Fibroblast of skin of back (primary cell): ENCODE measurements around the gene FRY.

ENCODE experiments used
- DNase-seq: peaks from one replicate; pipeline ENCODE4 v3.0.0-alpha.2; 2013

The FRY gene

GRCh38 chr13:32225481-32225931, 193.9 kb downstream of the FRY start:
- DNase-seq = peak; percentile 74

DNA sequence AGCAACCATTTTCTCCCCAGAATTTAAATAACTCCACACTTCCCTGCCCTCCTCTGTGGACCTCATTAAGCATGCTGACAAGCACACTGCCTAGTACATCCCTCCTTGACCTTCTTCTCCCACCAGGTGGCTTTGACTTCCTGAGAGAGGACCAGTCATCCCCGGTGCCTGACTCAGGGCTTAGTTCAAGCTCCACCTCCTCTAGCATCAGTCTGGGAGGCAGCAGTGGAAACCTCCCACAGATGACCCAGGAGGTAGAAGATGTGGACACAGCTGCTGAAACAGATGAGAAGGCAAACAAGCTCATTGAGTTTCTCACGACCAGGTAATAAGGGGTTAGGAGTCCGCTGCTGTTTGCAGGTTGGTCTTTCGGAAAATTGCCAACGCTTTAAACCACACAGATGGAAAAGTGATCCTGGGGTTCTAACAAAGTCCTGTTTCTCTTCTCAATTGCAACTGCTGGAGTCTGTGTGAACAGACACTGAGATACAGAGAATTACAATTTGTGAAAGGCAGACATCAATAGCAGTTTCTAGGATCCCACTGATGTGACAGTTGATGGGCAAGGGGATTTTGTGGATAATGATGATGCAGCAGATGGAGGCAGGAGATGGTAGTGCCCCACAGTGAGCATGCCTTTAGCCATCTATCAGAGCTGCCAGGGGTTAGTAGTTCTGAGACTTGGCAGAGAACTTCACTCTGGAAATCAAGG, 196.9 kb downstream of the FRY start:
- peak; percentile 11 for DNase-seq

DNA sequence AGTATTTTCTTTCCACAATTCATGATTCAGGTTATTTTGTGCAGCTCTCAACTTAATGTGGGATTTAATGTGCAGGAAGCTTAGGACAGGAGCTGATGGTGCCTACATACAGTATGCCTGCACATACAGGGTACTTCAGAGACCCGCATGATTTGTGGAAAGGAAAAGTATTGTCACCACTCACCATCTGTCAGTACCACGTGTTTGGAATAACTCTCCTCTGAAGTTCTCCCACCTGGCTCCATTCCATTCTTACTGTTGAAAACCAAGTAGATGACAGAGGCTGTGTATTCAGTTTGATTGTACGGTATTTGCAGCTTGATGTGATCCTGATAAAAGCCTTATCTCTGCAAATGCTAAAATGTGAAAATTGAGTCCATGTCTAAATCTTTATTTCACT, 197.9 kb downstream of the FRY start:
- DNase-seq = no peak

- DNase-seq = no peak
Observed at GRCh38 chr13:32232263-32232662, 200.7 kb downstream of the FRY start.

DNA sequence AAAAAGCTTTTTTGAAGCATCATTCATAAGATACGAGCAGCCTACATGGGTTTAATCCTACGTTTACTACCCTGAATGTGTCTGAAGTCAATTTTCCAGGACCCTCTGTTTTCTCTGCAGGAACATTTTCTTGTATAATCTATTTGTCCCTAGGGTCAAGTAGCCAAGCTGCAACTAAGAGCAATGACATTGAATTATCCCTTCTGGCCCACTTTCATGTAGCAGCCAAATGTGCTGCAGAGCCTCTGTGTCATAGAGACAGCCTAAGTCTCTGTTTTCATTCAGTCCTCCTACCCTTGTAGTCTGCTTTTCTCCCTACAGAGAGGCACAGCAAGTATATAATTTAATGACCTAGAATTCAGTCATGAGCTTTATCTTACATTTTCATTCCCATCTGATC, 201.5 kb downstream of the FRY start:
- no peak for DNase-seq

GRCh38 chr13:32234914-32235313, 203.3 kb downstream of the FRY start:
- no peak for DNase-seq

DNA sequence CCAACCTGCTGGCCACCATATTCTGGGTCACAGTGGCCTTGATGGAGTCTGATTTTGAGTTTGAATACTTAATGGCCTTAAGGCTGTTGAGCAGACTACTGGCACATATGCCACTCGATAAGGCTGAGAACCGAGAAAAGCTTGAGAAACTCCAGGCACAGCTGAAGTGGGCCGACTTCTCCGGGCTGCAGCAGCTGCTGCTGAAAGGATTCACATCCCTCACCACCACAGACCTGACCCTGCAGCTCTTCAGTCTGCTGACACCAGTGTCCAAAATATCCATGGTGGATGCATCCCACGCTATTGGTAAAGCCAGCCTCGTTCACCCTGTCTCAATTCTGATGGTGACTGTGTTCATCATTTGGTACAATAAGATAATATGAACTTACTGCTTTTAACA, 206.1 kb downstream of the FRY start:
- no peak for DNase-seq

- no peak for DNase-seq
Observed at GRCh38 chr13:32243695-32244094, 212.1 kb downstream of the FRY start.

- DNase-seq = no peak
Observed at GRCh38 chr13:32245555-32245954, 214.0 kb downstream of the FRY start.

- DNase-seq = peak; percentile 73
Observed at GRCh38 chr13:32246468-32246867, 214.9 kb downstream of the FRY start.

- DNase-seq = no peak
Observed at GRCh38 chr13:32247887-32248286, 216.3 kb downstream of the FRY start.

GRCh38 chr13:32248801-32249200, 217.2 kb downstream of the FRY start:
- DNase-seq = no peak

DNA sequence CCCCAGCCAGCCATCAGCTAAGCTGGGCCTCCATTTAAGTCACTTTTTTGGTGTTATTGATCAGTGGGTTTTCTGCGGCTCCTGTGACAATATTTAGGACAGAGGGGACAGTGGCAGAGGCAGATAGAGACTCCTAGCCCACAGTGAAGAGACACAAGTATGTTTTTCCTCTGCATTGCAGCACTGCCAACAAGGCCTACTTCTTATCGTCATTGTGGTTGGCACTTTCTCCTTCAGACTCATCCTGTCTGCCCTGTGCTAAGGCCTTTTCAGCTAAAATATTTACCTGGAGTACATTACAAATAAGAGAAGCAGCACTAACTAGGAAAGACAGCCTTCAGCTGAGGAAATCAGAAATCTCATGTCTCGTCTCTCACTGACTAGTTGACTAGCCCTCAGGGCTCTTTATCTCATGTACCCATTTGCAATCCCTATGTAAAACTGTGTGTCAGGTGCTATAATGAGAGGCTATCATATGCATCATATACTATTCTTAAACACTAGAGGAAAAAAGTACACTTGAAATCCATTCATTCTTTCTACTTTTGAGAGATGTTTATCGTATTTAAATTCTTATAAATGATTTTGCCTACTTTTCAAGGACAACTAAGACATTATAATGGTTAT, 221.4 kb downstream of the FRY start:
- no peak for DNase-seq

GRCh38 chr13:32253911-32254399, 222.4 kb downstream of the FRY start:
- DNase-seq = no peak

- no peak for DNase-seq
Observed at GRCh38 chr13:32254416-32254815, 222.8 kb downstream of the FRY start.

DNA sequence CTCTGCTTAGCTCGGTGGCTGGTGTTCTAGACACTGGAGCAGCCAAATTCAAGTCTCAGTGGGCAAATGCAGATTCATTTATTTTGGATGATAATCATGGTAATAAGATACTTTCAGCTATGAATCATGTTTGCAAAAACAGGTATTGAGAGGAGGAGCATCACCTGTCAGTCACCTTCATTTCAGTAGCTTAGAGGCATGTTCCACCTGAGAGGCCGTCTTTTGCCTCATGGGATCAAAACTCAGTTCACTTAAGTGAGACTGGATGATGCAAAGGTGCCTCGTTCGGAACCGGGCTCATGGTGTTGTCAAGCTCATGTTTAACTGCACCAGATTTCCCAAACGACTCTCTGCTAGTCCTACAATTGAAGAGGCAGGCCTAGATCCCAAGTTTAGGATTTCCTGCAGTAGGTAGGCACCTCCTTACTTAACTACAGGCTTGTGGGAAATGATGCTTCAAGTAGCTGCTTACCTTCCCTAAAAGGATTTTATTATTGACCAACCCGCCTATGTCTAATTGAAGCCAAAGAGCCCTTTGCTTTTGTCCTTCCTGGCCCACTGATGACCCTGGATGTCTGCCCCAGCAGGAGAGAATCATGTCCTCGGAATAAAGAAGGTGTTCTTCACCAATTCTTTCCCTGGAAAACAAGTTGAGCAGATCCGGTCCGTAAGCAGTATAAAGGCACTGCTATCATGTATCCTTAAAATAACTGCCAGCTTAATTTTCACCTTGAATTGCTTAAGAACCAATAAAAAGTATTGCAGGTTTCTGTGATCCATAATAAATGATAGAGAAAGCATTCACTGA, 223.5 kb downstream of the FRY start:
- DNase-seq = no peak

- DNase-seq = no peak
Observed at GRCh38 chr13:32255724-32256109, 224.1 kb downstream of the FRY start.

DNA sequence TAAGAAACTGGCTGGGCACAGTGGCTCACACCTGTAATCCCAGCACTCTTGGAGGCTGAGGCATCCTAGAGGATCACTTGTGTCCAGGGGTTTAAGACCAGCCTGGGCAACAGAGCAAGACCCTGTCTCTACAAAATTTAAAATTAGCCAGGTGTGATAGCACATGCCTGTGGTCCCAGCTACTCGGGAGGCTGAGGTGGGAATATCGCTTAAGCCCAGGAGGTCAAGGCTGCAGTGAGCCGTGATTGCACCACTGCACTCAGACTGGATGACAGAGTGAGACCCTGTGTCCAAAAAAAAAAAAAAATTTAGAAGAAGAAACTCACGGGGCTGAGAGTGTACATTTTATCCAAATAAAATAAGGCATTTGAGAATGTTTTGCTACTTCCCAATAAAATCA, 224.7 kb downstream of the FRY start:
- no peak for DNase-seq

DNA sequence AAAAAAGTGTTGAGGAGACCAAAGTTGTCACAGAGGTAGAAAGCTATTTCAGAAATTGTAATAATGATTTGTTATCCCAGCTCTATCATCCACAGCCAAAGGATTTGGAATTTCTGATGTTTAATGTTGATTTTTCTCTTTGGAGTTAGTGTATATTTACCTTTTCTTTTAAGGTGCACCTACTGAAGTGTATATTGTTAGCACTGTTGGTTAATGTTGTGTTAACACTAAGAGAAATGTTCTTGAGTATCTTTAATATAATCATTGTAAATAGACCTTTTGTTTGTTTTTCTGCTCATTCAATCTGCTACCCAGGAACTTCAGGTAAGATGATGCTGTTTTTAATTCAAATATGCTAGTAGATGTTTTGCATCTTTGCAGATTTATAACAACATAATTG, 226.1 kb downstream of the FRY start:
- DNase-seq = no peak

- no peak for DNase-seq
Observed at GRCh38 chr13:32259116-32259515, 227.5 kb downstream of the FRY start.

- DNase-seq = peak; percentile 85
Observed at GRCh38 chr13:32261567-32261966, 230.0 kb downstream of the FRY start.

- DNase-seq = no peak
Observed at GRCh38 chr13:32262165-32262564, 230.6 kb downstream of the FRY start.

DNA sequence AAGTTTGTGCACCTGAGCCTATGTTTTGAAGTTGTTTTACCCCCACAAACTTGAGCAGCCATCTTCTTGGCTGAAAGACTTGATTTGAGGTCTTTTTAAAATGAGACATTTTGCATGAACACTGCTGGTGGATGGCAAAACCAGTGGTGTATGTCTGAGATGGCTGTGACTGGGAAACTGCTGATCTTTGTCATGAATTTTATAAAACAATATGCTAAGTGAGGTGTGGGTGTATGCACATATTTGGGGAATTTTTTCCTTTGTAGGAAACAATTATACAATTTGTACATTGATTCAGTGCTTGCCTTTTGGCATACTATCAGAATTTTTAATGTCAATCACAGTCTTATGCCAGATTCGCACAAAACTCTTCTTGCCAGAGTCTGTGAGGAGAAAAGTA, 231.0 kb downstream of the FRY start:
- DNase-seq = no peak

- no peak for DNase-seq
Observed at GRCh38 chr13:32264407-32264806, 232.8 kb downstream of the FRY start.
